ENCODE measurements around the gene CFAP57. TPM values are rescaled to one million over a fixed set of nuclear protein-coding genes. Genes with fewer than 3 reads are reported as not detected.
"Not testable (repeated sequence)": the region's sequence is repeated elsewhere in the genome, so short reads cannot be mapped to it uniquely, and the experiment has no call there.

Gene CFAP57
- total RNA-seq, 1 donor from 2014 or later: 1.4 TPM

- DNase-seq: no peak
Observed at GRCh38 chr1:43174873-43175272, 2.7 kb downstream of the CFAP57 start.

- no peak for DNase-seq
Observed at GRCh38 chr1:43177691-43178090, 5.6 kb downstream of the CFAP57 start.

- DNase-seq: no peak
Observed at GRCh38 chr1:43184388-43184787, 12.3 kb downstream of the CFAP57 start.

GRCh38 chr1:43184995-43185394 lies 12.9 kb downstream of the CFAP57 start:
- no peak for DNase-seq

GRCh38 chr1:43188106-43188505 lies 16.0 kb downstream of the CFAP57 start:
- DNase-seq: no peak

GRCh38 chr1:43194509-43194908 lies 22.4 kb downstream of the CFAP57 start:
- DNase-seq: no peak

- DNase-seq: no peak
Observed at GRCh38 chr1:43197343-43198127, 25.4 kb downstream of the CFAP57 start.

- no peak for DNase-seq
Observed at GRCh38 chr1:43199093-43199726, 27.1 kb downstream of the CFAP57 start.

- no peak for DNase-seq
Observed at GRCh38 chr1:43203859-43204258, 31.7 kb downstream of the CFAP57 start.

GRCh38 chr1:43204394-43204793 lies 32.3 kb downstream of the CFAP57 start:
- no peak for DNase-seq

GRCh38 chr1:43205671-43206070 lies 33.5 kb downstream of the CFAP57 start:
- DNase-seq: no peak

- DNase-seq: no peak
Observed at GRCh38 chr1:43206600-43207228, 34.6 kb downstream of the CFAP57 start.

- DNase-seq: no peak
Observed at GRCh38 chr1:43207229-43207853, 35.2 kb downstream of the CFAP57 start.

- DNase-seq: not testable (repeated sequence)
Observed at GRCh38 chr1:43208277-43208676, 36.1 kb downstream of the CFAP57 start.

GRCh38 chr1:43214501-43215444 lies 42.6 kb downstream of the CFAP57 start:
- DNase-seq: no peak

- DNase-seq: no peak
Observed at GRCh38 chr1:43217747-43218146, 45.6 kb downstream of the CFAP57 start.

GRCh38 chr1:43220905-43221778 lies 49.0 kb downstream of the CFAP57 start:
- no peak for DNase-seq

GRCh38 chr1:43221797-43222196 lies 49.7 kb downstream of the CFAP57 start:
- no peak for DNase-seq

GRCh38 chr1:43222879-43223278 lies 50.7 kb downstream of the CFAP57 start:
- DNase-seq: no peak

GRCh38 chr1:43225168-43225567 lies 53.0 kb downstream of the CFAP57 start:
- no peak for DNase-seq
